ENCODE results near the gene CEMP1.

Gene CEMP1

DNA sequence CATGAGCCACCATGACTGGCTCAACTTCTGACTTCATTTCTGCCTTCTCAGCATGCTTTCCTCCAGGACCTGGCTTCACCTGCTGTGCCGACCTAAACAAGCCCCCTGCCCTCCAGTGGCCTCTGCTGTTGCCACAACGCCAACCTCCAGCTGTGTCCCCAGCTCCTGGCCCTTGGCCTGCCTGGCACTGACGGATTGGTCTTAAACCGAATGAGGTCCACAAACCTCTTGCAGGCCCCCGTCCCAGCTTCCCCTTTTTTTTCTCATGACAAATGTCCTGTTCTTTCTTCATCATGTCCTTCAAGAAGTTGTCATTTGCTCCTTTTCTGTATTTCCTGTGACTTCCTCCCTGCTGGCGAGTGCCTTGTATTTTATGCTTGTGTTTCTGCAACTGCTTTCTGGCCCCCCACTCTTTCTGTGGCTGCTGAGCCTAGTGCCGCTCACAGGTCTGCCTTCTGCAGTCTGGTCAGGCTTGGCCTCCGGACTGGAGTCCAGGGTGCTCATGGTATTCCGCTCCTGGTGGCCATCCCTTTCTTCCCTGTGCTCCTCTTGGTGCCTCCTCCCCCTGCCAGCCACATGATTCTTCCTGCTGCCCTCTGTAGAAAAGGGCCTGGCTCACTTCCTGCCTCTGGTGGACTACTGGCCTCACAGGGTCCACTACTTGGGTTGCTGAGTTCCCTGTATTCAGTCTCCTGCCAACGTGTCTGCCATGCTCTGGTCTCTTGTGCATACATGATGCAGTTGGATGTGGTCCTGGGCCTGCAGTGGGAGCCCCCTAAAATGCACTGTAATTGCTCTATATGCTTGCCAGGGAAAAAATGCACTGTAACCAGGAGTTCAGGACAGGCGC, 14.6 kb downstream of the CEMP1 start:
- WGBS = 90% methylated on average over 11 of the region's 11 CpGs
- Histone ChIP-seq H3K36me3 (ENCODE audit: control insufficient read depth in 1 of 2, insufficient read depth in 2 of 2, low read depth in 1 of 2, low read length in 2 of 2) (peaks cover 16 to 48% of the 10 kb centered on the region in 2 experiments), H2BK5ac (ENCODE audit: low read depth, low read length, poor library complexity, severe bottlenecking) (no peak overlapping the region)

GRCh38 chr16:2515180-2515851, 15.9 kb downstream of the CEMP1 start:
- peak overlapping the region in 1 of 2 experiments; percentile 35 for H3K4ac ChIP-seq (ENCODE audit: low read depth in 1 of 2, low read length in 2 of 2)
- no peak overlapping the region for H3K18ac ChIP-seq (ENCODE audit: low read depth in 1 of 2, low read length in 2 of 2)
- H3K23ac ChIP-seq (ENCODE audit: low read length in 2 of 2) = no peak overlapping the region
- no peaks in the 10 kb centered on the region for H3K9me3 ChIP-seq (ENCODE audit: control insufficient read depth, low read length)
- peak overlapping the region; percentile 96 for H3K9ac ChIP-seq (ENCODE audit: low read length)
- no peak overlapping the region for H2BK12ac ChIP-seq (ENCODE audit: low read length in 2 of 2)
- no peak overlapping the region for H4K91ac ChIP-seq (ENCODE audit: low read length)
- H3K4me1 ChIP-seq (ENCODE audit: control insufficient read depth, insufficient read depth, low read depth, low read length) = peaks cover 72% of the 10 kb centered on the region
- H3K14ac ChIP-seq (ENCODE audit: low read length in 2 of 2) = no peak overlapping the region
- DNase-seq = peak; percentile 38
- H3K36me3 ChIP-seq (ENCODE audit: control insufficient read depth in 1 of 2, insufficient read depth in 2 of 2, low read depth in 1 of 2, low read length in 2 of 2) = peaks cover 12 to 41% of the 10 kb centered on the region in 2 experiments
- WGBS = 68% methylated on average over 12 of the region's 14 CpGs
- H2BK120ac ChIP-seq (ENCODE audit: low read depth, low read length) = no peak overlapping the region
- H3K4me3 ChIP-seq (ENCODE audit: insufficient read depth in 1 of 2, low read depth in 1 of 2, low read length in 2 of 2) = peak overlapping the region; percentile 95 to 96
- H3K79me1 ChIP-seq (replicated peaks; ENCODE audit: low read length, poor library complexity, severe bottlenecking) = peaks cover 2% of the 10 kb centered on the region
- H3K27ac ChIP-seq (ENCODE audit: low read length, poor library complexity, severe bottlenecking) = peak overlapping the region; percentile 29
- no peak overlapping the region for H2BK5ac ChIP-seq (ENCODE audit: low read depth, low read length, poor library complexity, severe bottlenecking)
- no peaks in the 10 kb centered on the region for H3K27me3 ChIP-seq (ENCODE audit: control insufficient read depth in 1 of 2, insufficient read depth in 1 of 2, low read length in 2 of 2)
- peak overlapping the region; percentile 68 for H3K4me2 ChIP-seq (ENCODE audit: low read length, poor library complexity, severe bottlenecking)
- no peak overlapping the region for H2AFZ ChIP-seq (ENCODE audit: low read depth, low read length)
- H2BK15ac ChIP-seq (ENCODE audit: low read depth, poor library complexity, severe bottlenecking) = no peak overlapping the region
- H4K8ac ChIP-seq (ENCODE audit: low read length) = no peak overlapping the region
- H2AK5ac ChIP-seq (ENCODE audit: low read length, severe bottlenecking) = no peak overlapping the region

More for the DNA sequence above, 14.6 kb downstream of the CEMP1 start:
- peak; percentile 46 for DNase-seq
- Histone ChIP-seq H3K4me2 (ENCODE audit: low read length, poor library complexity, severe bottlenecking) (peak overlapping the region; percentile 35), H3K14ac (ENCODE audit: low read length in 2 of 2) (no peak overlapping the region), H3K4me3 (ENCODE audit: insufficient read depth in 1 of 2, low read depth in 1 of 2, low read length in 2 of 2) (peak overlapping the region in 1 of 2 experiments; percentile 96), H2BK15ac (ENCODE audit: low read depth, poor library complexity, severe bottlenecking) (no peak overlapping the region), H2AK5ac (ENCODE audit: low read length, severe bottlenecking) (no peak overlapping the region), H2BK120ac (ENCODE audit: low read depth, low read length) (no peak overlapping the region), H2BK12ac (ENCODE audit: low read length in 2 of 2) (no peak overlapping the region), H3K18ac (ENCODE audit: low read depth in 1 of 2, low read length in 2 of 2) (no peak overlapping the region), H4K91ac (ENCODE audit: low read length) (no peak overlapping the region), H2AFZ (ENCODE audit: low read depth, low read length) (no peak overlapping the region), H3K23ac (ENCODE audit: low read length in 2 of 2) (no peak overlapping the region), H3K9ac (ENCODE audit: low read length) (peak overlapping the region; percentile 96), H3K79me1 (replicated peaks; ENCODE audit: low read length, poor library complexity, severe bottlenecking) (peaks cover 2% of the 10 kb centered on the region), H3K4me1 (ENCODE audit: control insufficient read depth, insufficient read depth, low read depth, low read length) (peaks cover 74% of the 10 kb centered on the region), H4K8ac (ENCODE audit: low read length) (no peak overlapping the region), H3K27me3 (ENCODE audit: control insufficient read depth in 1 of 2, insufficient read depth in 1 of 2, low read length in 2 of 2) (no peaks in the 10 kb centered on the region), H3K4ac (ENCODE audit: low read depth in 1 of 2, low read length in 2 of 2) (no peak overlapping the region), H3K27ac (ENCODE audit: low read length, poor library complexity, severe bottlenecking) (no peak overlapping the region), H3K9me3 (ENCODE audit: control insufficient read depth, low read length) (no peaks in the 10 kb centered on the region)

GRCh38 chr16:2514333-2515179, 16.7 kb downstream of the CEMP1 start:
- peak overlapping the region; percentile 95 to 96 for H3K4me3 ChIP-seq (ENCODE audit: insufficient read depth in 1 of 2, low read depth in 1 of 2, low read length in 2 of 2)
- peak overlapping the region; percentile 97 to 98 for H3K18ac ChIP-seq (ENCODE audit: low read depth in 1 of 2, low read length in 2 of 2)
- peak overlapping the region in 1 of 2 experiments; percentile 78 for H3K14ac ChIP-seq (ENCODE audit: low read length in 2 of 2)
- WGBS = 3% methylated on average over 32 of the region's 63 CpGs
- no peaks in the 10 kb centered on the region for H3K27me3 ChIP-seq (ENCODE audit: control insufficient read depth in 1 of 2, insufficient read depth in 1 of 2, low read length in 2 of 2)
- H4K91ac ChIP-seq (ENCODE audit: low read length) = peak overlapping the region; percentile 94
- peaks cover 5% of the 10 kb centered on the region for H3K79me1 ChIP-seq (replicated peaks; ENCODE audit: low read length, poor library complexity, severe bottlenecking)
- no peak overlapping the region for H2AFZ ChIP-seq (ENCODE audit: low read depth, low read length)
- no peak overlapping the region for H2AK5ac ChIP-seq (ENCODE audit: low read length, severe bottlenecking)
- no peak for DNase-seq
- H2BK5ac ChIP-seq (ENCODE audit: low read depth, low read length, poor library complexity, severe bottlenecking) = no peak overlapping the region
- peaks cover 73% of the 10 kb centered on the region for H3K4me1 ChIP-seq (ENCODE audit: control insufficient read depth, insufficient read depth, low read depth, low read length)
- no peaks in the 10 kb centered on the region for H3K9me3 ChIP-seq (ENCODE audit: control insufficient read depth, low read length)
- H3K27ac ChIP-seq (ENCODE audit: low read length, poor library complexity, severe bottlenecking) = peak overlapping the region; percentile 14
- H3K36me3 ChIP-seq (ENCODE audit: control insufficient read depth in 1 of 2, insufficient read depth in 2 of 2, low read depth in 1 of 2, low read length in 2 of 2) = peaks cover 10 to 37% of the 10 kb centered on the region in 2 experiments
- H3K4ac ChIP-seq (ENCODE audit: low read depth in 1 of 2, low read length in 2 of 2) = peak overlapping the region; percentile 91 to 95
- peak overlapping the region; percentile 94 for H4K8ac ChIP-seq (ENCODE audit: low read length)
- peak overlapping the region in 1 of 2 experiments; percentile 66 for H3K23ac ChIP-seq (ENCODE audit: low read length in 2 of 2)
- H2BK15ac ChIP-seq (ENCODE audit: low read depth, poor library complexity, severe bottlenecking) = peak overlapping the region; percentile 36
- H2BK120ac ChIP-seq (ENCODE audit: low read depth, low read length) = peak overlapping the region; percentile 99
- H3K9ac ChIP-seq (ENCODE audit: low read length) = peak overlapping the region; percentile 96
- peak overlapping the region in 1 of 2 experiments; percentile 11 for H2BK12ac ChIP-seq (ENCODE audit: low read length in 2 of 2)
- peak overlapping the region; percentile 68 for H3K4me2 ChIP-seq (ENCODE audit: low read length, poor library complexity, severe bottlenecking)
